Stimulated activated CD8-positive, alpha-beta memory T cell treated with anti-CD3 and anti-CD28 coated beads, Interleukin-15, amount 100 ng/mL, for 4 hours (primary cell): ENCODE data around the gene RAF1.
"Not testable (repeated sequence)": the region's sequence is repeated elsewhere in the genome, so short reads cannot be mapped to it uniquely, and the experiment has no call there.

Experiments
- DNase-seq, 2 donors: peaks; one replicate each; pipeline ENCODE4 v3.0.0-alpha.2; 2020; ENCODE audit warnings: low read depth in 2 of 2

RAF1 gene

GRCh38 chr3:12675115-12675810, 11.3 kb upstream of the RAF1 start:
- DNase-seq, result no peak

- not testable (repeated sequence) for DNase-seq
Observed at GRCh38 chr3:12673956-12674736, 10.2 kb upstream of the RAF1 start.

GRCh38 chr3:12671120-12671450, 7.2 kb upstream of the RAF1 start:
- DNase-seq, result no peak

- no peak for DNase-seq
Observed at GRCh38 chr3:12670365-12671119, 6.6 kb upstream of the RAF1 start.

GRCh38 chr3:12663401-12663935, 449 bp downstream of the RAF1 start:
- DNase-seq, result no peak

- no peak for DNase-seq
Observed at GRCh38 chr3:12662593-12663400, 1.1 kb downstream of the RAF1 start.

GRCh38 chr3:12661926-12662592, 1.9 kb downstream of the RAF1 start:
- DNase-seq, result no peak

GRCh38 chr3:12661375-12661774, 2.5 kb downstream of the RAF1 start:
- DNase-seq, result not testable (repeated sequence)

- DNase-seq, result no peak
Observed at GRCh38 chr3:12660196-12660595, 3.7 kb downstream of the RAF1 start.

GRCh38 chr3:12659316-12660015, 4.5 kb downstream of the RAF1 start:
- no peak for DNase-seq

GRCh38 chr3:12658593-12659058, 5.3 kb downstream of the RAF1 start:
- DNase-seq, result no peak

- DNase-seq, result no peak
Observed at GRCh38 chr3:12656850-12657249, 7.1 kb downstream of the RAF1 start.

- DNase-seq, result no peak
Observed at GRCh38 chr3:12656193-12656592, 7.7 kb downstream of the RAF1 start.

GRCh38 chr3:12655701-12656100, 8.2 kb downstream of the RAF1 start:
- no peak for DNase-seq

GRCh38 chr3:12653747-12654146, 10.2 kb downstream of the RAF1 start:
- DNase-seq, result no peak

GRCh38 chr3:12648384-12648959, 15.4 kb downstream of the RAF1 start:
- no peak for DNase-seq

- DNase-seq, result no peak
Observed at GRCh38 chr3:12644331-12644937, 19.5 kb downstream of the RAF1 start.

- DNase-seq, result no peak
Observed at GRCh38 chr3:12643724-12644123, 20.2 kb downstream of the RAF1 start.

- no peak for DNase-seq
Observed at GRCh38 chr3:12643010-12643380, 20.9 kb downstream of the RAF1 start.

- DNase-seq, result not testable (repeated sequence)
Observed at GRCh38 chr3:12640853-12641252, 23.1 kb downstream of the RAF1 start.
